ENCODE measurements around the gene OR6V1. TPM values are rescaled to one million over a fixed set of nuclear protein-coding genes. Genes with fewer than 3 reads are reported as not detected.

OR6V1 gene
- total RNA-seq, result not detected

DNA sequence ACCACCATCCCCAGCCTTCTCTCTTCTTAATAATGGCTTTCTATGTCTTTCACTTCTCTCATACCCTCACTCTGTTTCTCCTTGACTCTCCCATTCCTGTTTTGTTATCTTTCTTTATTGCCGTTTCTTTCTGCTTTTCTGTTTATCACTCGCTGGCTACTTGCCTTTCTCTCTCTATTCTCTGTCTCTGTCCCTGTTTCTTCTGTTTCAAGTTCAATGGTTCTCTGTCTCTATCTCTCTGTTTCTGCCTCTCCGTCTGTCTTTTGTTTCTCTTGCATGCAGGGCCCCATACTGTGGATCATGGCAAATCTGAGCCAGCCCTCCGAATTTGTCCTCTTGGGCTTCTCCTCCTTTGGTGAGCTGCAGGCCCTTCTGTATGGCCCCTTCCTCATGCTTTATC is at the start of gene OR6V1:
Gene OR6V1, plus strand, starts transcription at position 301 of the 400 bp plus-strand sequence. Its CDS starts 0 bp downstream, at position 301.
- Mint-ChIP-seq H3K9me3 (no peaks in the 10 kb centered on the region), H3K27ac (no peak within 1 kb of the TSS), H3K36me3 (no peaks in the 10 kb centered on the region)
- DNase-seq (ENCODE audit: low spot score in 2 of 2), result no peak
- no peak for ATAC-seq

DNA sequence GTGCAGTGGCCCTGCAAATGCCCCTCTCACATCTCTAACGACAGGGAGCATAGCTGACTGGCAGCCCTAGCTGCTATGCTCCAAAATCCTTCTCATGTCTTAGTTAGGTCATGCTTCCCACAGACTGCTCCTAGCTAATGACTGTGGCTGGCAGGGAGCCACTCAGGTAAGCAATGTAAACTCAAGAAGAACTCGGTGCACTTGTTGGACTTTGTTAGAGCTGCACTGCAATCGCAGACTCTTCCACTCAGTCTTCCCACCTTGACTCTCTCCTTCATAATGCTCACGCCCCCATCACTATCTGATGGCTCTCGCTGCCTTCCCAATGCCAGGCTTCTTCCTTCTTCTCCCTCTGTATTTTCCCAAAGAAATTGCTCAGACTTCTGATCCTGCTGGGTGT is 49.2 kb upstream of the OR6V1 start:
- ATAC-seq (peak in 1 of 2 donors; percentile 22), DNase-seq (ENCODE audit: low spot score in 2 of 2) (no peak)
- no peaks in the 10 kb centered on the region for H3K36me3 Mint-ChIP-seq
- no peaks in the 10 kb centered on the region for H3K9me3 Mint-ChIP-seq
- H3K27ac Mint-ChIP-seq, result peak overlapping the region in 1 of 2 donors; percentile 50

DNA sequence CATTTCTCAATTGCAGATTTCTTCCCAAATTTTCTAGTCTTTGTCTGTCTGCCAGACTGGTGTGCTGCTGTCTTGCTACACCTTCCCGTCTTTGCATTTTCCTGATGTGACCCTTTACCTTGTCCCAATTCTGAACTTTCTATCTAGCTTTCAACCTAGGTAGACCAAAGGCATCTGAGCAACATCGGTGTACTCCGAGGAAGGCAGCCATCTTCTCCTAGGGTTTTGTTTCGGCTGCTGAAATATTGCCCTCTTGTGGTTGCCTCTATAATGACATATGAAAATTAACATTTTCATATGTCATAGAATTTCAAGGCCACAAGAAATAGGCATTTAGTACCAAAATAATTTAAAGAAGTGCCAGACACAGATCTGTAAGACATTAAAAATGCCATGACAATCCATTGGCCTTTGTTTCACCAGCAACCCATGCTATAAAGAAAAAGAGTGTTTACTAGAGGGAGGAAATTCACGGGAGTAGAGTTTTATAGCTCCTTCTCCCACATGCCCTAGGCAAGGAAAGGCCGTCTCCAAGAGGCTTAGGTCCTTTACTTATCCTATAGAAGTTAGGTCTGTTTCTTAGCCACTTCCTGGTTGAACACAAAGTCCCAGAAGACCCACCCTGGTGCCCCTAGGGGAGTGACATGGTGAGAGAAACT is 48.6 kb upstream of the OR6V1 start:
- ATAC-seq (peak; percentile 76 to 82), DNase-seq (ENCODE audit: low spot score in 2 of 2) (peak in 1 of 2 donors; percentile 27)
- Mint-ChIP-seq H3K36me3 (no peaks in the 10 kb centered on the region), H3K27ac (peak overlapping the region in 1 of 2 donors; percentile 50), H3K9me3 (no peaks in the 10 kb centered on the region)

DNA sequence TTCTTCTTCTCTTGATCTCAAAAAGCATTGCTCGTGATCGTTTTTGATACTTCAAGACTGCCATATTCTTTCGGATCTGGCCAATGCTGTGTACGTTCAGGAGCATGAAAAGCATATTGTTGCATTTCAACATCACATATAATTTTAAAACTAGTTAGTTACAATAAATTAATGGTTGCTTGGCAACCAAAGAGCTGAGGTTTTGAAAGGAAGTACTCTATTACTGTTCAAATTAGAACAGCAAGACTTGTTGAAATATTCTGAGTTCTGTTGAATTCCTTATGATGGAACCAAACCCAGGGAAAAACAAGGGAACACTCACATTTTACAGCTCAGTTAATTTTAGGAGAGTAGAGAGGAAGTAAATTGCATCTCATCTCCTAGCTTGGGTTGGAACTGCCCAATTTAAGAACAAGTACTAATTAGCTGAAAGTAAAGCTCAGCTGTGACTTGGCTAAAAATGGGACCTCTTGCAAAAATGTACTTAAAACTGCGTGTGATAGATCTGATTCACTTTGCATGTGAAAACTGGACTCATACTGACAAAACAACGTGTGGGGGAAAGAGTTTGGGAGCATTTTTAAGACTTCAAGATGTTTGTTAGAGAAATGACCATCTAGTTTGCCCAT is 46.4 kb upstream of the OR6V1 start:
- H3K9me3 Mint-ChIP-seq, result no peaks in the 10 kb centered on the region
- H3K27ac Mint-ChIP-seq, result no peak overlapping the region
- no peak for ATAC-seq
- DNase-seq (ENCODE audit: low spot score in 2 of 2), result no peak
- H3K36me3 Mint-ChIP-seq, result no peaks in the 10 kb centered on the region

DNA sequence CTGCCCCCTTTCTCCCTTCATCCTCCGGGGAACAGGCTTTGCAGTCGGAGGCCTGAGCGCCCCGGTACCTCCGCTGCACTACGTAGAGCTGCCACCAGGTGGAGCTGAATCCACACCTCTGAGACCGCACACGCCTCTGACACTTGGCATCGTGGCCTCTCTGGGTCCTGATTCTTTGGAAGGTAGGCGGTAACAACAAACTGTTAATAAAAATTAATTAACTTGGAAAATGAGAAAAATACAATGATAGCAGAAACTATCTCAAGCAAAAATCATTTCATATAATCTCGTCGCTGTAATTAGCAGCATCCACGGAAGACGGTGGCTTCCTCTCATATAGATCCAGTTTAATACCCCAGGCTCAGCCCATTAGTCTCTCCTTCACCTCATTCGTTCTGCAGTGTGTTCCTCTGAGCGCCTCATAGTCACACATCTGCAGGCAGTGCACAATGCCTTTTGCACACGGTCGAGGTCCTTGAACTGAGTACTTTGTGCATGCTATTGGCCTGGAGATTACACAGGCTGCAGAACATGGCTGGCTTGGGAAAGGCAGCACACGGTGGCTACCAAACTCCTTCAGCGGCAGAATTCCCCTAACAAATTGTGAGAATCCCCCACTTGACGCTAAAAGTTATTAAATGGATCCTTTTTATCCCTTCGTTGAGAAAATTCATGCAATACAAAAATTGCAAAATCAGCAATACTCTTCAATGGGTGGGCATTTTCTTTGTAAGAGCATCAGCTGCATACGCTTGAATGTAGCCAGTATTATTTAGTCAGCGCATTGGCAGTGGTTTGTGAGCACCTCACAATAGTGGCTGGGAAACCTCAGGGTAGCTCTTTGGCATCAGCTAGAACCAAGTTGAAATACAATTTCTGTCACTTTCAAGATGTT is 43.9 kb upstream of the OR6V1 start:
- no peaks in the 10 kb centered on the region for H3K9me3 Mint-ChIP-seq
- H3K27ac Mint-ChIP-seq, result no peak overlapping the region
- H3K36me3 Mint-ChIP-seq, result no peaks in the 10 kb centered on the region
- ATAC-seq (peak; percentile 90), DNase-seq (ENCODE audit: low spot score in 2 of 2) (peak; percentile 67 to 87)

- DNase-seq (ENCODE audit: low spot score in 2 of 2) (no peak), ATAC-seq (no peak)
- Mint-ChIP-seq H3K9me3 (no peaks in the 10 kb centered on the region), H3K36me3 (no peaks in the 10 kb centered on the region), H3K27ac (no peak overlapping the region)
Measured at GRCh38 chr7:143012001-143012400, 40.1 kb upstream of the OR6V1 start.

GRCh38 chr7:143012409-143012808 is 39.7 kb upstream of the OR6V1 start:
- H3K36me3 Mint-ChIP-seq, result no peaks in the 10 kb centered on the region
- DNase-seq (ENCODE audit: low spot score in 2 of 2), result no peak
- H3K9me3 Mint-ChIP-seq, result no peaks in the 10 kb centered on the region
- no peak overlapping the region for H3K27ac Mint-ChIP-seq
- ATAC-seq, result no peak

DNA sequence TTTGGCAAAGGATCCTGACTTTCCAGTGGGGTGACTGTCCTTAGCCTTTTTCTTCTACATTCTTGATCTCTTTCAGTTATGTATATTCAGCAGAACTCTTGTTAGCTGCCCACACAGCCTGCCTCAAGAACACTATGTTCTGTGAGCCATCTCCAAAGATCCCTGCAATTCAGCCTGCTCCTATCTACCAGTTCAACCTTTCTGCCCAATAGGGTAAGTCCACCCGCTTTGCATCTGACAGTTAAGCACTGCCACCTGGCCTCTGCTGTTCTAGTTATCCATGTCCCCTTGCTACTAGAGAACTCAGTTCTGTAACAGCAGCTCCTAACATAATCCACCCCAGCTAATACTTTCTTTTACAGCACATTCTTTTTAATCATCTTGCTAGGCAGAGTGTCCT is 38.7 kb upstream of the OR6V1 start:
- Mint-ChIP-seq H3K27ac (no peak overlapping the region), H3K36me3 (no peaks in the 10 kb centered on the region), H3K9me3 (no peaks in the 10 kb centered on the region)
- DNase-seq (ENCODE audit: low spot score in 2 of 2) (no peak), ATAC-seq (no peak)

DNA sequence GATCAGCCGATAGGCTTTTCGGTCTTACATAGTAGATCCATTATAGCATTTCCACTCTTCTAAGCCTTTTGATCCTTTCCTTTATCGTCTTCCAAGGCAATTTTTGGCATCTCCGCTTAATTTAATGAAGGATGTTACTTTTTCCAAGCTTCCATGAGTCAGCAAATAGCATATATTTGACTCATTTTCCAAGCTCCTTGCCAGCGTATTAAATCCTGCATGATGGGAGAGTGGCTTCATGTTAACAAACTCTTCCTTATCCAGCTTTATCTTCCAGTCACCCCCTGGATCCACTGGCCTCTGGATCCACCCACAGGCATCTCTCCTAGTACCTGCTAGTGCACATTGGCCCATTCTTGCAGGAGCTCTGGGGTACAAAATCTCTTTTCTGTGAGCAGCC is 38.2 kb upstream of the OR6V1 start:
- Mint-ChIP-seq H3K27ac (no peak overlapping the region), H3K36me3 (no peaks in the 10 kb centered on the region), H3K9me3 (no peaks in the 10 kb centered on the region)
- DNase-seq (ENCODE audit: low spot score in 2 of 2) (no peak), ATAC-seq (no peak)

GRCh38 chr7:143015084-143015483 is 37.1 kb upstream of the OR6V1 start:
- H3K36me3 Mint-ChIP-seq, result no peaks in the 10 kb centered on the region
- ATAC-seq (no peak), DNase-seq (ENCODE audit: low spot score in 2 of 2) (no peak)
- no peaks in the 10 kb centered on the region for H3K9me3 Mint-ChIP-seq
- H3K27ac Mint-ChIP-seq, result no peak overlapping the region

DNA sequence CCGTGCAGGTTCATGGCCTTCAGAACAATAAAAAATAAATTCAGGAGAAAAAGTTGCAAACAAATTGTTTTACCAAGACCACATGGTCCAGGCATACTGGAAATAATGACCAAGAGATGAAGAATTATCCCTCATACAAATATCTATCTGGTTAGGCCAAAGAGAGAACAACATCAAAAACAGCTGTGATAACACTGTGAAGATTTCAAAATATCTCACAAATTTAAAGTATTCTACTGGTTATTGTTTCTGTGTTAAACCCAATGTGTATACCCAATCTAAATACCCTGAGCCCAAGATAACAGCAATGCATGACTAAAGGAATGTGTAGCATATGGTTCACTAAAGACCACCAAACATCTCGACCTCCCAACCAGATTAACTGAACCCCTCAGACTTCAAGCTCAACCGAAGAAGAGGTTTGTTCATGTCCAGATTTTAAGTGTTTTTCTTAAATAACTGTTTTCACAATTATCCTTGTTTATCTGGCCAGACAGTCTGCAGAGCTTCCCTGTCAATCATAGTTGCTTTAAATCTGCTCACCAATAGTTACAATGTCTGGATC is 36.1 kb upstream of the OR6V1 start:
- ATAC-seq (no peak), DNase-seq (ENCODE audit: low spot score in 2 of 2) (no peak)
- no peaks in the 10 kb centered on the region for H3K9me3 Mint-ChIP-seq
- H3K36me3 Mint-ChIP-seq, result no peaks in the 10 kb centered on the region
- no peak overlapping the region for H3K27ac Mint-ChIP-seq

DNA sequence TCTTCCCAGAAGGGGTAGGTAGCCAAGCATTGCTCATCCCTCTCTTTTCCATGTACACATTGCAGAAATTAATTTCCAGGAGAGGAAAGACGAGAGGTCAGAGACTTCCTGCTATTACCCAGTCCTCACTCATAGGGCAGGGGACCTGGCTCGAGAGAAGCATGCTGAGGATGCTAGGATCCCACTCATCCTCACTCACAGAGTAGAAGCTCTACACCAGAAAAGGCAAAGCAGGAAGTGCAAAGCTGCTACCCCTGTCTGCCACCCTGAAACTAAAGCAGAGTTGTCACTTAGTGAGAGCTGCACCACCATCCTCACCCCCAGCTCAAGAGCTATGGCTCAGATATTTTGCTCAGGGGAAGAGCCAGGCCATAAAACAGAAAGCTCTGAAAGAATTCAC is 35.1 kb upstream of the OR6V1 start:
- DNase-seq (ENCODE audit: low spot score in 2 of 2) (no peak), ATAC-seq (no peak)
- Mint-ChIP-seq H3K27ac (no peak overlapping the region), H3K36me3 (no peaks in the 10 kb centered on the region), H3K9me3 (no peaks in the 10 kb centered on the region)

- Mint-ChIP-seq H3K36me3 (no peaks in the 10 kb centered on the region), H3K9me3 (no peaks in the 10 kb centered on the region), H3K27ac (no peak overlapping the region)
- no peak for ATAC-seq
- DNase-seq (ENCODE audit: low spot score in 2 of 2), result no peak
Measured at GRCh38 chr7:143018931-143019330, 33.2 kb upstream of the OR6V1 start.

DNA sequence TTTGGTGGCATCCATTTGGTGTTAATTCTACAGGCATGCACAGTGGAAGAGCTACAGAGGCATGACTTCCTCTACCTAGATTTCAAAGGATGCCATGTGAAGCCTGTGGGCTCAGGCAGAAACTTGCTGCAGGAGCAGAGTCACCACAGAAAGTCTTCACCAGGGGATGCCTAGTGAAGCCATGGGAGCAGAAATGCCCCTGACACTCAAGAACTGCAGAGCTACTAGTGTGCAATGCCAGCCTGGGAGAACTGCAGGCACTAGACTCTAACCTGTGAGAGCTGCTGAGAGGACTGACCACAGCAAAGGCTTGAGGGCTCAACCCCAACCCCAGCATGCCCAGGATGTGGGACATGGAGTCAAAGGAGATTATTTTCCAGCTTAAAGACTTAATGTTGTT is 29.1 kb upstream of the OR6V1 start:
- no peak overlapping the region for H3K27ac Mint-ChIP-seq
- no peak for DNase-seq (ENCODE audit: low spot score in 2 of 2)
- H3K9me3 Mint-ChIP-seq, result no peaks in the 10 kb centered on the region
- ATAC-seq, result no peak
- no peaks in the 10 kb centered on the region for H3K36me3 Mint-ChIP-seq

DNA sequence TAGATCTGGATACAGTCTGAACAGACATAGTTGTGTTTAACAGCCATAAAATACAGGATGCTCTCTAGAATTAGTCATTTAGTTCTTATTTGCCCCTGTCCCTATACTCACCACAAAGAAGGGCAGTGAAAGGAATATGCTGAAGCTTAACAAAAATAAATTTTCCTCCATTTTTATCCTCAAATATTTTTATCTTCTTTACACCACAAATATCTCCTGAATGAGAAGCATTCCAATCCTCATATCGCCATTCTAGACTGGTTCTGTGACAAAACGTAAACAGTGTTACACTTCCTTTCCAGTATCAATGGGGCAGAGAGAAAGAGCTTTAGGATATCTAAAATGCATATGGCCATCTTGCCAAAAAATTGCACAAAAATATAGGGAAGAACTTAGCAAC is 26.8 kb upstream of the OR6V1 start:
- no peaks in the 10 kb centered on the region for H3K9me3 Mint-ChIP-seq
- H3K36me3 Mint-ChIP-seq, result no peaks in the 10 kb centered on the region
- DNase-seq (ENCODE audit: low spot score in 2 of 2) (no peak), ATAC-seq (no peak)
- H3K27ac Mint-ChIP-seq, result no peak overlapping the region

DNA sequence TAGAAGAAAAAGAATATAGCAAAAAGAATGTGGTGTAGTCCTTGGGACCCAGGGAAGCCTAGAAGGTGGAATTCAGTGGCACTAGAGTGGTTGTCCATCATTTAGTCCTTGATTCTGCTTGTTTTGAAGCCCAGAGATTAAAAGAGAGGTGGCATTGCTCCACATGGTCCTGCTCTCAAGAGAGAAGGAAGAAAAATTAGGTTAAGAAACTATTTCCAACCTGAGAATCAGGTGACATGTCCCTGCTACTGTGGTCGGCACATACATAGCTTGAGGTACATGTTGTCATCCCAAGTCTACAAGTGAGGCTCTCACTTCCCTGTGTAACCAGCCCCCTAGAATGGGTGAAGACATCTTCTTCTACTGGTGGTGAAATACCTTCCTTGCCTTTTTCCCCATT is 25.1 kb upstream of the OR6V1 start, which contains the start of gene OR9A2:
Gene OR9A2, minus strand, starts transcription at position 101 of the 400 bp plus-strand sequence. Its CDS starts 0 bp downstream, at position 101.
- no peak for DNase-seq (ENCODE audit: low spot score in 2 of 2)
- Mint-ChIP-seq H3K27ac (no peak within 1 kb of the TSS), H3K9me3 (no peaks in the 10 kb centered on the region), H3K36me3 (no peaks in the 10 kb centered on the region)
- no peak for ATAC-seq

DNA sequence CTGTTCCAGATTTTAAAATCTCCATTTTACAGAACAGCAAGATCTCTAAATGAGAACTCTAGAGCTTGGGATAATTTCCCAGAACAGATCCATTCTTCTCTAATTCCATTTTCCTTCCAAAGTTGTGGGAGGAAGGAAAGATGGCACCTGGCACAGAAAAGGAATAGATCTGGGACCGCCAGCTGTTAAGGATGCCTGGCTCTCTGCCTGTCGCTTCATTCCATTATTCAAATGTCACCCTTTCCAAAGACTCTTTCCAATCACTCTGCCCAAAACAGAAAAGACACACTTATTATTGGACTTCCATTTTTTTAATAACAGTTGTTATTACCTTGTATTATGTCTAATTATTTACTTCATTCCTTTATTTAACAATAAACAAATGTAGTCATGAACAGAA is 24.5 kb upstream of the OR6V1 start:
- no peak for ATAC-seq
- DNase-seq (ENCODE audit: low spot score in 2 of 2), result no peak
- no peak overlapping the region for H3K27ac Mint-ChIP-seq
- no peaks in the 10 kb centered on the region for H3K9me3 Mint-ChIP-seq
- H3K36me3 Mint-ChIP-seq, result no peaks in the 10 kb centered on the region

All from activated naive CD4-positive, alpha-beta T cell treated with anti-CD3 and anti-CD28 coated beads, Interleukin-2, amount 50 U/mL, for 72 hours (primary cell).